GM12878 (cell line): ENCODE measurements around the gene STK38. TPM values are rescaled to one million over a fixed set of nuclear protein-coding genes. Genes with fewer than 3 reads are reported as not detected.

ENCODE experiments used
- ATAC-seq: fragments of 200-7000 bp; cut with Tn5 transposase; 3 replicates; pipeline ENCODE4 v1.9.1; 2020; ENCODE audit warnings: mild to moderate bottlenecking, moderate library complexity
- BruUV-seq: library from RNA; stranded (reverse); fragments of 400-500 nt; replicated peaks from 2 replicates; lab custom pipeline; 2021; lab: Mats Ljungman, UMichigan
- CTCF ChIA-PET: fragments of 300-600 bp; sonication (Branson Sonifier 250); formaldehyde crosslinking; extraction: SDS; loops from one replicate; lab custom pipeline; 2021; ENCODE audit warnings: inconsistent platforms; lab: Yijun Ruan, JAX
- POLR2A ChIA-PET: fragments of 350-600 bp; formaldehyde crosslinking; extraction: SDS; loops from one replicate; lab custom pipeline; 2021; ENCODE audit warnings: inconsistent platforms; lab: Charles Lee
- RAD21 ChIA-PET: fragments of 300-600 bp; sonication (Branson Sonifier 250); formaldehyde crosslinking; loops from one replicate; lab custom pipeline; 2023; ENCODE audit warnings: antibody characterized with exemption; ENCODE audit not compliant: unreplicated experiment; lab: Charles Lee
- SMC1A ChIA-PET: fragments of 300-600 bp; sonication (Branson Sonifier 250); formaldehyde crosslinking; loops from one replicate; lab custom pipeline; 2023; ENCODE audit not compliant: unreplicated experiment, uncharacterized antibody; lab: Charles Lee
- DNase-seq: peaks from one replicate; pipeline ENCODE4 v3.0.0-alpha.2; 2011; ENCODE audit warnings: low read depth, low spot score
- FAIRE-seq: peaks from 3 replicates; lab custom pipeline; 2011; peaks lifted over from hg19 to GRCh38; lab: Jason Lieb, UNC
- H2AFZ ChIP-seq: 2 replicates; pipeline ENCODE4 v1.6.0; 2011; ENCODE audit warnings: low read depth, low read length, control low read depth; ENCODE audit not compliant: control insufficient read depth
- H3K27ac ChIP-seq: 2 replicates; pipeline ENCODE4 v1.5.1; 2011; ENCODE audit warnings: control low read depth; ENCODE audit not compliant: control insufficient read depth, insufficient read depth
- H3K27me3 ChIP-seq, 2 experiments: replicated peaks in 1 of 2; 2 replicates each; pipeline versions ENCODE4 v1.6.0 to v1.6.1; 2011; ENCODE audit warnings: low read length in 1 of 2; ENCODE audit not compliant: control insufficient read depth in 2 of 2, insufficient read depth in 2 of 2
- H3K36me3 ChIP-seq, 2 experiments: 2 replicates each; pipeline ENCODE4 v1.5.1; 2011; ENCODE audit warnings: low read length in 1 of 2; ENCODE audit not compliant: control insufficient read depth in 2 of 2, insufficient read depth in 2 of 2
- H3K4me1 ChIP-seq: 2 replicates; pipeline ENCODE4 v1.6.1; 2011; ENCODE audit warnings: mild to moderate bottlenecking, low read length, moderate library complexity, mixed read lengths; ENCODE audit not compliant: control insufficient read depth, insufficient read depth
- H3K4me2 ChIP-seq: 2 replicates; pipeline ENCODE4 v1.6.0; 2011; ENCODE audit warnings: control low read depth; ENCODE audit not compliant: control insufficient read depth, insufficient read depth
- H3K4me3 ChIP-seq: fragments of 200-600 bp; sonication (generic); 2 replicates; pipeline ENCODE4 v1.5.1; 2016
- H3K79me2 ChIP-seq: 2 replicates; pipeline ENCODE4 v1.6.0; 2011; ENCODE audit warnings: low read length; ENCODE audit not compliant: control insufficient read depth, insufficient read depth
- H3K9ac ChIP-seq: 2 replicates; pipeline ENCODE4 v1.8.0; 2011; ENCODE audit warnings: low read length, control low read depth, mixed read lengths; ENCODE audit not compliant: control insufficient read depth, insufficient read depth
- H3K9me3 ChIP-seq: replicated peaks from 3 replicates; pipeline ENCODE4 v1.5.1; 2011; ENCODE audit warnings: mild to moderate bottlenecking, low read length; ENCODE audit not compliant: control insufficient read depth, insufficient read depth
- H4K20me1 ChIP-seq: 2 replicates; pipeline ENCODE4 v1.6.0; 2011; ENCODE audit not compliant: control insufficient read depth, insufficient read depth
- ATF7 ChIP-seq: fragments of 450-650 bp; IDR thresholded peaks from 2 replicates; pipeline ENCODE4 v1.6.1; 2016; ENCODE audit warnings: low read depth, mild to moderate bottlenecking
- EED ChIP-seq: sonication (generic); IDR thresholded peaks from 2 replicates; pipeline ENCODE4 v1.6.1; 2016; ENCODE audit warnings: antibody characterized with exemption, low read depth
- ESRRA ChIP-seq: IDR thresholded peaks from 2 replicates; pipeline ENCODE4 v1.6.1; 2012; ENCODE audit warnings: mild to moderate bottlenecking, low read length, improper control_type of control experiment
- PAX5 ChIP-seq: IDR thresholded peaks from 2 replicates; pipeline ENCODE4 v1.6.1; 2011; ENCODE audit warnings: low read depth, low read length, borderline replicate concordance
- POLR2AphosphoS2 ChIP-seq: IDR thresholded peaks from 2 replicates; pipeline ENCODE4 v1.6.1; 2011; ENCODE audit warnings: low read depth, mild to moderate bottlenecking, low read length, improper control_type of control experiment, moderate library complexity
- STAT3 ChIP-seq: IDR thresholded peaks from 2 replicates; pipeline ENCODE4 v1.6.1; 2011; ENCODE audit warnings: low read depth, low read length, improper control_type of control experiment
- ZBTB33 ChIP-seq: fragments of 450-650 bp; IDR thresholded peaks from 2 replicates; pipeline ENCODE4 v1.6.1; 2017; ENCODE audit warnings: mild to moderate bottlenecking
- ZNF384 ChIP-seq: IDR thresholded peaks from 2 replicates; pipeline ENCODE4 v1.6.1; 2012; ENCODE audit warnings: low read depth, mild to moderate bottlenecking, low read length, improper control_type of control experiment, borderline replicate concordance
- WGBS: methylation state at CpG from one replicate; pipeline ENCODE4 v1.1.6; 2016; ENCODE audit warnings: low lambda C conversion rate; ENCODE audit not compliant: insufficient replicate concordance, insufficient coverage; ENCODE audit errors: missing lambda C conversion rate; 5-methylcytosine and 5-hydroxymethylcytosine counted together
- in situ Hi-C: fragments of 300-500 bp; cut with MboI; formaldehyde crosslinking; loops from 9 replicates; pipeline ENCODE4 v1.14.3; 2018; ENCODE audit warnings: mixed read lengths
- intact Hi-C: fragments of 100-400 bp; cut with micrococcal nuclease; formaldehyde crosslinking; loops from one replicate; pipeline ENCODE4 v1.14.2; 2022; ENCODE audit not compliant: unreplicated experiment
- polyA plus RNA-seq, 11 experiments: library from polyadenylated mRNA; depleted of rRNA in 4 of 11; unstranded in 6 of 11; stranded (reverse) in 5 of 11; fragments of >200 nt; fragmentation: Nextera tagmentation in 4 of 11; fragmentation: Illumina TruSeq in 1 of 11; extraction: Ambion mirVana in 4 of 11; extraction: Trizol in 1 of 11; gene quantifications; 1 replicate in 1 of 11; 2 replicates in 10 of 11; pipeline versions ENCODE4 v1.2.1 to v1.2.3, GENCODE V29; 2011 to 2016; ENCODE audit warnings: inconsistent platforms in 2 of 11, missing spikeins in 2 of 11, low read depth in 1 of 11
- total RNA-seq, 4 experiments: library from RNA; depleted of rRNA in 3 of 4; stranded (reverse); fragments of >200 nt in 3 of 4; fragmentation: Illumina TruSeq in 1 of 4; extraction: Trizol in 1 of 4; gene quantifications; 2 replicates each; pipeline versions ENCODE4 v1.2.1 to v1.2.3, GENCODE V29; 2013 to 2021
- TF ChIP-seq, protein P1 (sequence below): fragments of 450-650 bp; IDR thresholded peaks from 2 replicates; pipeline ENCODE4 v1.6.1; 2016; ENCODE audit warnings: mild to moderate bottlenecking
- TF ChIP-seq, protein P2 (sequence below): IDR thresholded peaks from 2 replicates; pipeline ENCODE4 v1.6.1; 2011; ENCODE audit warnings: borderline replicate concordance, low read depth, mild to moderate bottlenecking, moderate library complexity, mixed read lengths, low read length; ENCODE audit not compliant: insufficient read depth; ENCODE audit errors: extremely low read length

STK38 gene
- total and polyA plus RNA-seq, 10 of the 15 experiments (the other 5 are each of a cell fraction or from before 2014, with no cell fraction given), result 4.1 to 18.7 (median 13.6) TPM

DNA sequence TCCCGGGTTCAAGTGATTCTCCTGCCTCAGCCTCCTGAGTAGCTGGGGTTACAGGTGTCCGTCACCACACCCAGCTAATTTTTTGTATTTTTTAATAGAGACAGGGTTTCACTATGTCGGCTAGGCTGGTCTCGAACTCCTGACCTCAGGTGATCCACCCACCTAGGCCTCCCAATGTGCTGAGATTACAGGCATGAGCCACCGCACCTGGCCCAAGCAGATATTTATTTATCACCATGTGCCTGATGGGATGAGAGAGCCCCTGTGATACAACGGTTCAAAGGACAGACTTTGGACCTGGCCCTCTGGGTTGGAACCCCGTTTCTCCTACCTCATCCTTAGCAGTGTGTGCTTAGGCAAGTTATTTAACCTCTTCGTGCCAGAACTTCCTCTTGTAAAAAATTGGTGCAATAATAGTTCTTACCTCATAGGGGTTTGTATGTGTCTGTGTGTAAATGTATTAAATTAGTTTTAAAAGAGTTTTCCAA is 19.2 kb upstream of the STK38 start:
- BruUV-seq, result no TSS peak
- Histone ChIP-seq H3K4me1 (no peaks in the 10 kb centered on the region), H3K36me3 (no peaks in the 10 kb centered on the region), H4K20me1 (no peaks in the 10 kb centered on the region), H2AFZ (no peak overlapping the region), H3K4me3 (no peak overlapping the region), H3K27ac (no peak overlapping the region), H3K4me2 (no peak overlapping the region), H3K27me3 (no peaks in the 10 kb centered on the region), H3K9me3 (no peaks in the 10 kb centered on the region), H3K9ac (no peak overlapping the region), H3K79me2 (no peaks in the 10 kb centered on the region)
- CTCF ChIA-PET, result interaction anchor here (1.4 kb wide), 1 partner anchor 13 kb away, joined by 8 read pairs; no protein-coding TSS in a partner anchor
- in situ Hi-C loops (no loop called here), intact Hi-C loops (no loop called here)
- RAD21 ChIA-PET, result no interaction called here
- POLR2A ChIA-PET, result interaction anchor here (1.2 kb wide), 1 partner anchor 33 kb away, joined by 3 read pairs; no protein-coding TSS in a partner anchor
- no peak for DNase-seq
- no peak for TF ChIP-seq POLR2AphosphoS2
- SMC1A ChIA-PET, result interaction anchor here (0.9 to 1.0 kb wide), 2 partner anchors 10 to 16 kb away, joined by 3 read pairs; no protein-coding TSS in a partner anchor
- FAIRE-seq, result no peak
- 85% methylated on average over 8 of the region's 8 CpGs for WGBS
- no peak for ATAC-seq

DNA sequence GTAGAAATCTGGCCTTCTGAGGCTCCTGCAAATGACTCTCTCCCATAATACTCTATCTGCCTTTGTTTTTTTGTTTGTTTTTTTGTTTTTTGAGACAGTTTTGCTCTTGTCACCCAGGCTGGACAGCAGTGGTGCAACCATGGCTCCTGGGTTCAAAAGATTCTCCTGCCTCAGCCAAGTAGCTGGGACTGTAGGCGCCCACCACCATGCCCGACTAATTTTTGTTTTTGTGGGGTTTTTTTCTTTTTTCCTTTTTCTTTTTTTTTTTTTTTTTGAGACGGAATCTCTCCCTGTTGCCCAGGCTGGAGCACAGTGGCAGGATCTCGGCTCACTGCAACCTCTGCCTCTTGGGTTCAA is 16.6 kb upstream of the STK38 start:
- no TSS peak for BruUV-seq
- RAD21 ChIA-PET, result interaction anchor here (0.7 kb wide), 1 partner anchor 16 kb away, joined by 4 read pairs; no protein-coding TSS in a partner anchor
- no peak for FAIRE-seq
- TF ChIP-seq EED (no peak), ATF7 (no peak), STAT3 (no peak), ESRRA (no peak), ZNF384 (no peak), PAX5 (no peak), ZBTB33 (no peak)
- TF ChIP-seq, protein P1, sequence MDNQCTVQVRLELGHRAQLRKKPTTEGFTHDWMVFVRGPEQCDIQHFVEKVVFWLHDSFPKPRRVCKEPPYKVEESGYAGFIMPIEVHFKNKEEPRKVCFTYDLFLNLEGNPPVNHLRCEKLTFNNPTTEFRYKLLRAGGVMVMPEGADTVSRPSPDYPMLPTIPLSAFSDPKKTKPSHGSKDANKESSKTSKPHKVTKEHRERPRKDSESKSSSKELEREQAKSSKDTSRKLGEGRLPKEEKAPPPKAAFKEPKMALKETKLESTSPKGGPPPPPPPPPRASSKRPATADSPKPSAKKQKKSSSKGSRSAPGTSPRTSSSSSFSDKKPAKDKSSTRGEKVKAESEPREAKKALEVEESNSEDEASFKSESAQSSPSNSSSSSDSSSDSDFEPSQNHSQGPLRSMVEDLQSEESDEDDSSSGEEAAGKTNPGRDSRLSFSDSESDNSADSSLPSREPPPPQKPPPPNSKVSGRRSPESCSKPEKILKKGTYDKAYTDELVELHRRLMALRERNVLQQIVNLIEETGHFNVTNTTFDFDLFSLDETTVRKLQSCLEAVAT, result no peak
- TF ChIP-seq, protein P2, sequence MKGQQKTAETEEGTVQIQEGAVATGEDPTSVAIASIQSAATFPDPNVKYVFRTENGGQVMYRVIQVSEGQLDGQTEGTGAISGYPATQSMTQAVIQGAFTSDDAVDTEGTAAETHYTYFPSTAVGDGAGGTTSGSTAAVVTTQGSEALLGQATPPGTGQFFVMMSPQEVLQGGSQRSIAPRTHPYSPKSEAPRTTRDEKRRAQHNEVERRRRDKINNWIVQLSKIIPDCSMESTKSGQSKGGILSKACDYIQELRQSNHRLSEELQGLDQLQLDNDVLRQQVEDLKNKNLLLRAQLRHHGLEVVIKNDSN, result no peak

More for the DNA sequence above, 16.6 kb upstream of the STK38 start:
- no peaks in the 10 kb centered on the region for H4K20me1 ChIP-seq
- ATAC-seq (no peak), DNase-seq (no peak)
- intact Hi-C loops, result no loop called here
- no peaks in the 10 kb centered on the region for H3K79me2 ChIP-seq
- H3K36me3 ChIP-seq, result no peaks in the 10 kb centered on the region
- in situ Hi-C loops, result no loop called here
- SMC1A ChIA-PET, result interaction anchor here (1.0 kb wide), 1 partner anchor 21 kb away, joined by 3 read pairs; no protein-coding TSS in a partner anchor
- POLR2A ChIA-PET, result interaction anchor here (0.6 kb wide), 1 partner anchor 172 kb away, joined by 5 read pairs; no protein-coding TSS in a partner anchor
- WGBS, result 49% methylated on average over 2 of the region's 4 CpGs
- no peak overlapping the region for H3K4me2 ChIP-seq
- no peaks in the 10 kb centered on the region for H3K9me3 ChIP-seq
- no peaks in the 10 kb centered on the region for H3K27me3 ChIP-seq
- no peak overlapping the region for H3K27ac ChIP-seq
- H2AFZ ChIP-seq, result no peak overlapping the region
- no peak overlapping the region for H3K4me3 ChIP-seq
- CTCF ChIA-PET, result interaction anchor here (0.9 kb wide), 1 partner anchor 261 kb away, joined by 6 read pairs; no protein-coding TSS in a partner anchor
- no peak overlapping the region for H3K9ac ChIP-seq
- H3K4me1 ChIP-seq, result no peaks in the 10 kb centered on the region
